SIG-M5 treated with dmso at 0.1 percent for 504 hours (cell line): ENCODE measurements around the gene HTT.

Experiments
- DNase-seq: peaks from one replicate; lab custom pipeline; 2025; ENCODE audit not compliant: unreplicated experiment; lab: John Stamatoyannopoulos, UW

Gene HTT

GRCh38 chr4:3232871-3233271 is 158.4 kb downstream of the HTT start:
- DNase-seq, result no peak

- no peak for DNase-seq
These were observed 159.1 kb downstream of the HTT start for GRCh38 chr4:3233391-3234071.

DNA sequence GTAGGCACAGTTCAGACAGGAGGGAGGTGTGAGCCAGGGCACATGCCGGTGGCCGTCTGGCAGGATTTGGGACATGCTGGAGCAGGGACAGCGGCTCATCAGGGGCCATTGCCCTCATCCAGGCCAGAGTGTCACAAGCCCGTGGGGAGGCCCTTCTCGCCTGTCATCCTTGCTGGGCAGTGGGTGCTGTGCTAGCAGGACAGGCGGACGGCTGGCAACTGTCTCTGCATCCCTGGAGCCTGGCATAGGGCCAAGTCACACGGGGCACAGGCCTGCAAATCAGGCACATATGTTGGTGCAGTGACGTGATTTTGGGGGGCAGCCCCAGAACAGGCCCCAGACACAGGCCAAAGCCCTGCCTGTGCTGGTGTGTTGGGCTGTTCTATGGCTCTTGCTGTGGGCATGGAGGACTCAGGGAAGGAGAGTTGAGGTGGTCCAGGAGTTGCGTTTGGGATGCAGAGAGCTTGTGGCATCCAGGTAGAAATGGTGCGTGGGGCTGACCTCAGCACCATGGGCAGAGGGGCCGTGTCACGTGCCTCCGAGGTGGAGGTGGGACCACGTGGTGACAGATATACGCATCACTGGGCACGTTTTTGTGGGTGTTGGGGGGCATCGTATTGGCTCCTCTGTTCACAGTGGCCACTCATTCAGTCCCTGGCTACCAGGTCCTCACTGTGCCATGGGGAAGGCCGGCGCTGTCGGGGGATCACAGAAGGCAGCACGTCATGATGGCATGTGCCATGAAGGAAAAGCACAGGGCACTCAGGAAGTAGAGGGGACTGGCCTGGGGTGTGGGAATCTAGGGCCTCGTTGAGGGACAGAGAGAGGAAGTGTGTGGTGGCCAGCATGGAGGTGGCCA is 159.9 kb downstream of the HTT start:
- DNase-seq, result no peak

GRCh38 chr4:3235030-3235345 is 160.5 kb downstream of the HTT start:
- no peak for DNase-seq

GRCh38 chr4:3235581-3235980 is 161.1 kb downstream of the HTT start:
- no peak for DNase-seq

DNA sequence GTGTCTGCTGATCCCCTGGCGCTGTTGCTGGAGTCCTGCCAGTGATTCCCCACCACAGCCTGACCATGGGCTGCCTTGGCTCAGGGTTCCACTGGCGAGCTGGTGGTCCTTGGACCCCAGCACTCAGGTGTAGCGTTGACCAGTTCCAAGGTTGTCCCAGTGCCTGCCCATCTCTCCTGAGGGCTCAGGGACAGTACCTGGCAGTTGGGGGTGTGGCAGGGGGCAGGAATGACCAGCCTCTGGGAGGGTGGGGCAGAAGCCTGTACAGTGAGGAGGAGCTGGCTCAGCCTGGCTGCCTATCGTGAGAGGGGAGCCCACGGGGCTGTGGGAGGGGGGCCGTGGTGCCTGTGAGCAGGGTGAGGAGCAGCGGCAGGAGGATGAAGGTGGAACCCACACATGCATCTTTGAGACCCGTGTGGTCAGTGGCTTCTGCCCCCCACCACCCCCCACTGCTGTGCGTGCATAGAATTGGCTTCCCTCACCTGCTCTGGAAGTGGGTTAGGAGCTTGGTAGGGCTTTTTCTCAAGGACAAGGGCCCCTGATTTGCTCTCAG is 161.9 kb downstream of the HTT start:
- no peak for DNase-seq

GRCh38 chr4:3237266-3237665 is 162.8 kb downstream of the HTT start:
- DNase-seq, result no peak

- DNase-seq, result no peak
These were observed 163.5 kb downstream of the HTT start for GRCh38 chr4:3237712-3238560.

GRCh38 chr4:3238721-3239120 is 164.2 kb downstream of the HTT start:
- no peak for DNase-seq

GRCh38 chr4:3239303-3239702 is 164.8 kb downstream of the HTT start:
- no peak for DNase-seq

DNA sequence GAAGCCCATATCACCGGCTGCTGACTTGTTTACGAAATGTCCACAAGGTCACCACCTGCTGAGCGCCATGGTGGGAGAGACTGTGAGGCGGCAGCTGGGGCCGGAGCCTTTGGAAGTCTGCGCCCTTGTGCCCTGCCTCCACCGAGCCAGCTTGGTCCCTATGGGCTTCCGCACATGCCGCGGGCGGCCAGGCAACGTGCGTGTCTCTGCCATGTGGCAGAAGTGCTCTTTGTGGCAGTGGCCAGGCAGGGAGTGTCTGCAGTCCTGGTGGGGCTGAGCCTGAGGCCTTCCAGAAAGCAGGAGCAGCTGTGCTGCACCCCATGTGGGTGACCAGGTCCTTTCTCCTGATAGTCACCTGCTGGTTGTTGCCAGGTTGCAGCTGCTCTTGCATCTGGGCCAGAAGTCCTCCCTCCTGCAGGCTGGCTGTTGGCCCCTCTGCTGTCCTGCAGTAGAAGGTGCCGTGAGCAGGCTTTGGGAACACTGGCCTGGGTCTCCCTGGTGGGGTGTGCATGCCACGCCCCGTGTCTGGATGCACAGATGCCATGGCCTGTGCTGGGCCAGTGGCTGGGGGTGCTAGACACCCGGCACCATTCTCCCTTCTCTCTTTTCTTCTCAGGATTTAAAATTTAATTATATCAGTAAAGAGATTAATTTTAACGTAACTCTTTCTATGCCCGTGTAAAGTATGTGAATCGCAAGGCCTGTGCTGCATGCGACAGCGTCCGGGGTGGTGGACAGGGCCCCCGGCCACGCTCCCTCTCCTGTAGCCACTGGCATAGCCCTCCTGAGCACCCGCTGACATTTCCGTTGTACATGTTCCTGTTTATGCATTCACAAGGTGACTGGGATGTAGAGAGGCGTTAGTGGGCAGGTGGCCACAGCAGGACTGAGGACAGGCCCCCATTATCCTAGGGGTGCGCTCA is 165.8 kb downstream of the HTT start:
- DNase-seq, result no peak

DNA sequence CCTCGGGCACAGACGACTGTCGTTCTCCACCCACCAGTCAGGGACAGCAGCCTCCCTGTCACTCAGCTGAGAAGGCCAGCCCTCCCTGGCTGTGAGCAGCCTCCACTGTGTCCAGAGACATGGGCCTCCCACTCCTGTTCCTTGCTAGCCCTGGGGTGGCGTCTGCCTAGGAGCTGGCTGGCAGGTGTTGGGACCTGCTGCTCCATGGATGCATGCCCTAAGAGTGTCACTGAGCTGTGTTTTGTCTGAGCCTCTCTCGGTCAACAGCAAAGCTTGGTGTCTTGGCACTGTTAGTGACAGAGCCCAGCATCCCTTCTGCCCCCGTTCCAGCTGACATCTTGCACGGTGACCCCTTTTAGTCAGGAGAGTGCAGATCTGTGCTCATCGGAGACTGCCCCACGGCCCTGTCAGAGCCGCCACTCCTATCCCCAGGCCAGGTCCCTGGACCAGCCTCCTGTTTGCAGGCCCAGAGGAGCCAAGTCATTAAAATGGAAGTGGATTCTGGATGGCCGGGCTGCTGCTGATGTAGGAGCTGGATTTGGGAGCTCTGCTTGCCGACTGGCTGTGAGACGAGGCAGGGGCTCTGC is 166.5 kb downstream of the HTT start:
- no peak for DNase-seq

GRCh38 chr4:3241898-3242524 is 167.5 kb downstream of the HTT start:
- no peak for DNase-seq

DNA sequence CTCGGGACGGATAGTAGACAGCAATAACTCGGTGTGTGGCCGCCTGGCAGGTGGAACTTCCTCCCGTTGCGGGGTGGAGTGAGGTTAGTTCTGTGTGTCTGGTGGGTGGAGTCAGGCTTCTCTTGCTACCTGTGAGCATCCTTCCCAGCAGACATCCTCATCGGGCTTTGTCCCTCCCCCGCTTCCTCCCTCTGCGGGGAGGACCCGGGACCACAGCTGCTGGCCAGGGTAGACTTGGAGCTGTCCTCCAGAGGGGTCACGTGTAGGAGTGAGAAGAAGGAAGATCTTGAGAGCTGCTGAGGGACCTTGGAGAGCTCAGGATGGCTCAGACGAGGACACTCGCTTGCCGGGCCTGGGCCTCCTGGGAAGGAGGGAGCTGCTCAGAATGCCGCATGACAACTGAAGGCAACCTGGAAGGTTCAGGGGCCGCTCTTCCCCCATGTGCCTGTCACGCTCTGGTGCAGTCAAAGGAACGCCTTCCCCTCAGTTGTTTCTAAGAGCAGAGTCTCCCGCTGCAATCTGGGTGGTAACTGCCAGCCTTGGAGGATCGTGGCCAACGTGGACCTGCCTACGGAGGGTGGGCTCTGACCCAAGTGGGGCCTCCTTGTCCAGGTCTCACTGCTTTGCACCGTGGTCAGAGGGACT is 168.8 kb downstream of the HTT start:
- DNase-seq, result no peak

DNA sequence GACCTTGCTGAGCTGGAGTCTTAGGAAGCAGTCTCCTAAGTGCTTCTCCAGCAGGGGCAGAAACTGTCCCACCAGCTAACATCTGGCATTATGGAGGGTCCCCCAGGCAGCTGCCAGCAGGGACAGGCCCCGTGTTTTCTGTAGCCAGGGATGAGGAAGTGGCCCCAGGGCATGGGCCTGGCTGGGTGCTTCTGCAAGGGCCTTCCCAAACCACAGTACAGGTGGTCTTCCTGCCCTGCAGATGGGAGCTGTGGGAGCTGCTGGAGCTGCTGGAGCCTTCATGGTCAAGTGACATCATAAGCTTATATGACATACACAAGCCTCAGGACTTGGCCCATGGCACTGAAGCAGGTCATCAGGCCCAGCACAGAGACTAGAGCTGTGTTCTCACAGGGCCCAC is 169.5 kb downstream of the HTT start:
- DNase-seq, result no peak

DNA sequence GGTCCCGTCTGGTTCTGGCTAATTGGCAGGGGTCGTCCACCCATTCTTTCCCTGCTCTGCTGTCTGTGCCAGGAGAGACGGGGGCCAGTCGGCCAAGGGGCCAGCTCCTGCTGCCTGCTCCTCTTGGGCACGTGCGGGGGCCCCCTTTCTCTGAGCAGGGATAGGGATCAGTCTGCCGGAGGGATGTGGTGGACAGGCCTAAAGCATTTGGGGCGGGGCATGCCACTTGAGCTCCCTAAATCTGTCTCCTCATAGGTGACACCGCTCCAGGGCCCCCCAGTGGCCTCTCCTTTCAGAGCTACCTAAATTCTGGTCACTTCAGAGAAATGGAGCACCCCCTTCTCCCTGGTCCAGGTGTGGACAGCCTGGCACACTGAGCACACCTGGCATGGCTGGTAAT is 170.3 kb downstream of the HTT start:
- no peak for DNase-seq

DNA sequence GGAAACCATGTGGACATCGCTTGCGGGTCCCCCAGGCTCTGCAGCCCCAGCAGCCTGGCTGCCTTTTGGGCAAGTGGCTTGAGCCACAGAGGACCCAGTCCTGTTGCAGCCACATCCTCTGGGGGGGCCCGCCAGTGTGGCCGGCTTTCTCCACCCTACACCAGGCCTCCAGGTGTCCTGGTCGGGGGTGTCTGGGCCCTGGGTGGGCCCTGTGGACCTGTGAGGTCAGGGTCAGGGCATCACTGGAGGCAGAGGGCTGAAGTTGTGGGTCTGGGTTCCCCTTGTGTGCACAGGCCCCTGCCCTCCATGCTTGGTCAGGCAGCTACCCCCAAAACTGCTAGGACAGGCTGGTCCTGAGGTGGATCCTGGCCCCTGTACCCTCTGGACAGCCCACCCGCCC is 171.2 kb downstream of the HTT start:
- DNase-seq, result no peak

- DNase-seq, result no peak
These were observed 172.2 kb downstream of the HTT start for GRCh38 chr4:3246458-3247398.
